ENCODE data around the gene FAM120AOS.

- TF ChIP-seq, protein P1, sequence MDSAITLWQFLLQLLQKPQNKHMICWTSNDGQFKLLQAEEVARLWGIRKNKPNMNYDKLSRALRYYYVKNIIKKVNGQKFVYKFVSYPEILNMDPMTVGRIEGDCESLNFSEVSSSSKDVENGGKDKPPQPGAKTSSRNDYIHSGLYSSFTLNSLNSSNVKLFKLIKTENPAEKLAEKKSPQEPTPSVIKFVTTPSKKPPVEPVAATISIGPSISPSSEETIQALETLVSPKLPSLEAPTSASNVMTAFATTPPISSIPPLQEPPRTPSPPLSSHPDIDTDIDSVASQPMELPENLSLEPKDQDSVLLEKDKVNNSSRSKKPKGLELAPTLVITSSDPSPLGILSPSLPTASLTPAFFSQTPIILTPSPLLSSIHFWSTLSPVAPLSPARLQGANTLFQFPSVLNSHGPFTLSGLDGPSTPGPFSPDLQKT (IDR thresholded peaks at IDR 0.05; ENCODE audit: borderline replicate concordance, low read depth, low read length), result no peak
- TF ChIP-seq, protein P2, sequence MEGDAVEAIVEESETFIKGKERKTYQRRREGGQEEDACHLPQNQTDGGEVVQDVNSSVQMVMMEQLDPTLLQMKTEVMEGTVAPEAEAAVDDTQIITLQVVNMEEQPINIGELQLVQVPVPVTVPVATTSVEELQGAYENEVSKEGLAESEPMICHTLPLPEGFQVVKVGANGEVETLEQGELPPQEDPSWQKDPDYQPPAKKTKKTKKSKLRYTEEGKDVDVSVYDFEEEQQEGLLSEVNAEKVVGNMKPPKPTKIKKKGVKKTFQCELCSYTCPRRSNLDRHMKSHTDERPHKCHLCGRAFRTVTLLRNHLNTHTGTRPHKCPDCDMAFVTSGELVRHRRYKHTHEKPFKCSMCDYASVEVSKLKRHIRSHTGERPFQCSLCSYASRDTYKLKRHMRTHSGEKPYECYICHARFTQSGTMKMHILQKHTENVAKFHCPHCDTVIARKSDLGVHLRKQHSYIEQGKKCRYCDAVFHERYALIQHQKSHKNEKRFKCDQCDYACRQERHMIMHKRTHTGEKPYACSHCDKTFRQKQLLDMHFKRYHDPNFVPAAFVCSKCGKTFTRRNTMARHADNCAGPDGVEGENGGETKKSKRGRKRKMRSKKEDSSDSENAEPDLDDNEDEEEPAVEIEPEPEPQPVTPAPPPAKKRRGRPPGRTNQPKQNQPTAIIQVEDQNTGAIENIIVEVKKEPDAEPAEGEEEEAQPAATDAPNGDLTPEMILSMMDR (tag by site-specific recombination; IDR thresholded peaks at IDR 0.05), result no peak
- TF ChIP-seq, protein P3, sequence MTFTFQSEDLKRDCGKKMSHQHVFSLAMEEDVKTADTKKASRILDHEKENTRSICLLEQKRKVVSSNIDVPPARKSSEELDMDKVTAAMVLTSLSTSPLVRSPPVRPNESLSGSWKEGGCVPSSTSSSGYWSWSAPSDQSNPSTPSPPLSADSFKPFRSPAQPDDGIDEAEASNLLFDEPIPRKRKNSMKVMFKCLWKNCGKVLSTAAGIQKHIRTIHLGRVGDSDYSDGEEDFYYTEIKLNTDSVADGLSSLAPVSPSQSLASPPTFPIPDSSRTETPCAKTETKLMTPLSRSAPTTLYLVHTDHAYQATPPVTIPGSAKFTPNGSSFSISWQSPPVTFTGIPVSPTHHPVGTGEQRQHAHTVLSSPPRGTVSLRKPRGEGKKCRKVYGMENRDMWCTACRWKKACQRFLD (tag by site-specific recombination; IDR thresholded peaks at IDR 0.05), result no peak
- TF ChIP-seq ZNF202 (tag by site-specific recombination; IDR thresholded peaks at IDR 0.05; ENCODE audit: borderline replicate concordance), result no peak
These were observed 55.6 kb downstream of the FAM120AOS start for GRCh38 chr9:93397661-93398373.

Data from HEK293 (cell line).